NT2/D1 (cell line): ENCODE results near the gene THYN1.

ENCODE experiments used
- DNase-seq: peaks from one replicate; pipeline ENCODE4 v3.0.0-alpha.2; 2011; ENCODE audit warnings: low read depth, low spot score
- H3K27me3 ChIP-seq: 2 replicates; pipeline ENCODE4 v1.6.0; 2011; ENCODE audit warnings: mild to moderate bottlenecking; ENCODE audit not compliant: insufficient read length, insufficient read depth
- H3K36me3 ChIP-seq: 2 replicates; pipeline ENCODE4 v1.6.1; 2011; ENCODE audit warnings: mild to moderate bottlenecking, low read length, mixed read lengths; ENCODE audit not compliant: insufficient read depth, insufficient read length
- H3K4me1 ChIP-seq: 2 replicates; pipeline ENCODE4 v1.5.1; 2011; ENCODE audit not compliant: insufficient read depth, insufficient read length
- H3K4me3 ChIP-seq: 2 replicates; pipeline ENCODE4 v1.5.1; 2011; ENCODE audit warnings: low read depth; ENCODE audit not compliant: insufficient read length
- H3K9ac ChIP-seq: 2 replicates; pipeline ENCODE4 v1.6.0; 2011; ENCODE audit warnings: low read depth; ENCODE audit not compliant: insufficient read length
- H3K9me3 ChIP-seq: 2 replicates; pipeline ENCODE4 v1.5.1; 2011; ENCODE audit warnings: mild to moderate bottlenecking, low read length; ENCODE audit not compliant: insufficient read depth
- SUZ12 ChIP-seq: IDR thresholded peaks from 2 replicates; pipeline ENCODE4 v1.6.1; 2011; ENCODE audit not compliant: insufficient read length, insufficient read depth; ENCODE audit errors: extremely low read depth
- YY1 ChIP-seq: IDR thresholded peaks from 2 replicates; pipeline ENCODE4 v1.6.1; 2011; ENCODE audit not compliant: insufficient read length, insufficient read depth
- ZNF274 ChIP-seq: IDR thresholded peaks from 2 replicates; pipeline ENCODE4 v1.6.1; 2011; ENCODE audit warnings: mild to moderate bottlenecking, low read depth, low read length

Gene THYN1

GRCh38 chr11:134278356-134278755 is 25.2 kb upstream of the THYN1 start:
- peaks cover 57% of the 10 kb centered on the region for H3K27me3 ChIP-seq

GRCh38 chr11:134277183-134278001 is 24.2 kb upstream of the THYN1 start:
- TF ChIP-seq SUZ12 (no peak), ZNF274 (no peak), YY1 (no peak)
- Histone ChIP-seq H3K9ac (peak overlapping the region; percentile 79), H3K27me3 (peaks cover 58% of the 10 kb centered on the region), H3K4me1 (no peaks in the 10 kb centered on the region), H3K36me3 (no peaks in the 10 kb centered on the region), H3K4me3 (peak overlapping the region; percentile 55), H3K9me3 (no peaks in the 10 kb centered on the region)
- DNase-seq: no peak

More at GRCh38 chr11:134278356-134278755, 25.2 kb upstream of the THYN1 start:
- Histone ChIP-seq H3K4me1 (peaks cover 3% of the 10 kb centered on the region), H3K36me3 (no peaks in the 10 kb centered on the region), H3K9me3 (no peaks in the 10 kb centered on the region), H3K4me3 (no peak overlapping the region), H3K9ac (no peak overlapping the region)
- no peak for TF ChIP-seq YY1
- DNase-seq: no peak

GRCh38 chr11:134276396-134277182 is 23.4 kb upstream of the THYN1 start:
- Histone ChIP-seq H3K9me3 (no peaks in the 10 kb centered on the region), H3K36me3 (no peaks in the 10 kb centered on the region), H3K4me3 (peak overlapping the region; percentile 55), H3K4me1 (no peaks in the 10 kb centered on the region), H3K27me3 (peaks cover 61% of the 10 kb centered on the region), H3K9ac (peak overlapping the region; percentile 79)
- no peak for TF ChIP-seq ZNF274
- no peak for TF ChIP-seq YY1
- TF ChIP-seq SUZ12: peak; percentile 13
- no peak for DNase-seq

GRCh38 chr11:134275534-134276395 is 22.6 kb upstream of the THYN1 start, which contains the start of gene GLB1L3:
GLB1L3 (plus strand) TSS chr11:134276379; CDS start chr11:134276741, 362 bp downstream.
- Histone ChIP-seq H3K9ac (peak within 1 kb of the TSS; percentile 79), H3K27me3 (peaks cover 64% of the 10 kb centered on the region), H3K4me1 (no peaks in the 10 kb centered on the region)

GRCh38 chr11:134275188-134275533 is 22.0 kb upstream of the THYN1 start:
- H3K36me3 ChIP-seq: no peaks in the 10 kb centered on the region
- no peak for DNase-seq
- TF ChIP-seq ZNF274 (no peak), SUZ12 (no peak), YY1 (no peak)
- H3K27me3 ChIP-seq: peaks cover 64% of the 10 kb centered on the region
- peak overlapping the region; percentile 55 for H3K4me3 ChIP-seq
- peak overlapping the region; percentile 79 for H3K9ac ChIP-seq
- no peaks in the 10 kb centered on the region for H3K9me3 ChIP-seq
- H3K4me1 ChIP-seq: peaks cover under 1% of the 10 kb centered on the region

More at GRCh38 chr11:134275534-134276395, 22.6 kb upstream of the THYN1 start, which contains the start of gene GLB1L3:
- H3K4me3 ChIP-seq: peak within 1 kb of the TSS; percentile 55
- no peak for DNase-seq
- H3K36me3 ChIP-seq: no peaks in the 10 kb centered on the region
- no peak for TF ChIP-seq SUZ12
- TF ChIP-seq YY1: no peak
- TF ChIP-seq ZNF274: no peak
- H3K9me3 ChIP-seq: no peaks in the 10 kb centered on the region

- H3K4me3 ChIP-seq: no peak overlapping the region
- H3K9ac ChIP-seq: no peak overlapping the region
- no peaks in the 10 kb centered on the region for H3K9me3 ChIP-seq
- no peaks in the 10 kb centered on the region for H3K36me3 ChIP-seq
- DNase-seq: no peak
- no peak for TF ChIP-seq YY1
- no peak for TF ChIP-seq SUZ12
- no peak for TF ChIP-seq ZNF274
- peaks cover 56% of the 10 kb centered on the region for H3K27me3 ChIP-seq
- H3K4me1 ChIP-seq: peaks cover 3% of the 10 kb centered on the region
Observed at GRCh38 chr11:134273317-134273712, 20.2 kb upstream of the THYN1 start.
